Measurements from ENCODE around the gene HCN1. TPM values are rescaled to one million over a fixed set of nuclear protein-coding genes. Genes with fewer than 3 reads are reported as not detected.

The HCN1 gene
- total RNA-seq, 6 donors from 2014 or later = 0.06 to 0.07 TPM; not detected in 4

DNA sequence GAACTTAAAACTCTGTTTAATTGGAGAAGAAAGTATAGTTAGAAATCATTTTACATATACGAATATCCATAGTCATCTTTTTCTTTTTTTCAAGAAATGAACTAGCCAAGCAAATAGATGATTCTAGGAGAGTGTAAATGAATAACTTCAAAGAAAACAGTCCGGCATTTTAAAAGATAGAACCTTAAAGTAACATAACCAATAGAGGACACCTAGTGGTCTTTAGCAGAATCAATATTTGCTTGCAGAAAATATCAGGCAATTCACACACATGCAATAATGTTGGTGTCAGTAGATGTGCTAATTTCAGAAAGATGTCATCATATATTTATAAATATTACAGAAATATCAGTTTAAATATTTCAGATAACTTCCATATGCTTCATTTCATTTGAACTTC lies 57.1 kb downstream of the HCN1 start:
- Histone ChIP-seq H3K27ac (no peak overlapping the region), H3K36me3 (no peaks in the 10 kb centered on the region), H3K9me3 (no peaks in the 10 kb centered on the region), H3K4me3 (no peak overlapping the region), H3K4me1 (no peaks in the 10 kb centered on the region), H3K27me3 (no peaks in the 10 kb centered on the region)
- DNase-seq (no peak), ATAC-seq (ENCODE audit: low FRiP score in 2 of 2) (no peak)
- 45 to 53% methylated on average over 2 of the region's 2 CpGs for WGBS, 2 donors
- TF ChIP-seq POLR2AphosphoS5 (IDR thresholded peaks at IDR 0.05) (no peak), EP300 (IDR thresholded peaks at IDR 0.05) (no peak), POLR2A (IDR thresholded peaks at IDR 0.05) (no peak)
- TF ChIP-seq, protein P1, sequence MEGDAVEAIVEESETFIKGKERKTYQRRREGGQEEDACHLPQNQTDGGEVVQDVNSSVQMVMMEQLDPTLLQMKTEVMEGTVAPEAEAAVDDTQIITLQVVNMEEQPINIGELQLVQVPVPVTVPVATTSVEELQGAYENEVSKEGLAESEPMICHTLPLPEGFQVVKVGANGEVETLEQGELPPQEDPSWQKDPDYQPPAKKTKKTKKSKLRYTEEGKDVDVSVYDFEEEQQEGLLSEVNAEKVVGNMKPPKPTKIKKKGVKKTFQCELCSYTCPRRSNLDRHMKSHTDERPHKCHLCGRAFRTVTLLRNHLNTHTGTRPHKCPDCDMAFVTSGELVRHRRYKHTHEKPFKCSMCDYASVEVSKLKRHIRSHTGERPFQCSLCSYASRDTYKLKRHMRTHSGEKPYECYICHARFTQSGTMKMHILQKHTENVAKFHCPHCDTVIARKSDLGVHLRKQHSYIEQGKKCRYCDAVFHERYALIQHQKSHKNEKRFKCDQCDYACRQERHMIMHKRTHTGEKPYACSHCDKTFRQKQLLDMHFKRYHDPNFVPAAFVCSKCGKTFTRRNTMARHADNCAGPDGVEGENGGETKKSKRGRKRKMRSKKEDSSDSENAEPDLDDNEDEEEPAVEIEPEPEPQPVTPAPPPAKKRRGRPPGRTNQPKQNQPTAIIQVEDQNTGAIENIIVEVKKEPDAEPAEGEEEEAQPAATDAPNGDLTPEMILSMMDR (IDR thresholded peaks at IDR 0.05) = no peak

DNA sequence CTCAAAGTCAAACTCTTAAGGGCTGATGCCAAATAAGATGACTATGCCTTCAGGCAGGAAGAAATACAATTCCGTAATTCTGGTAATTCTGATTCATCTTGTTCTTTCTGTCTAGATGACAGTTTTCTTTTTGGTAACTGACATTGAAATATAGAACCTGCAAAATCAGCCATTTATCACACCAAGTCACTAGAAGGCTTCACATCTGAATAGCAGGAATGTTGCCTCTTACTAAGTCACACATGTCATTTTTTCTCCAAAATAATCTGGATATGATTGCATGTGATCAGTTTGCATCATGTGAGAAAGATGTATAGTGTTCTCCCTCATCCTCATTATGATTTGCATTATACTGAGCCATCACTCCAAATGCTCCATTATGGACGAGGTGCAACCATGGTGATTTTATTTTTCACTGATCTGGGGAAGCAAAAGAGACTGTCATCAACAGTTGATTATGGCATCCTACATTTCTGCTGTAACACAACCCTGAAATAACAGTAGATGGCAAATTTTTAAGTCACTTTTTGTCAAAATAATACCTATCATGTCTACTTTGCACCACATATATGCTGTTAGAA lies 69.0 kb downstream of the HCN1 start:
- Histone ChIP-seq H3K27me3 (no peaks in the 10 kb centered on the region), H3K27ac (no peak overlapping the region), H3K9me3 (peaks cover 0 to 4% (median 0%) of the 10 kb centered on the region in 4 donors), H3K4me3 (no peak overlapping the region), H3K36me3 (no peaks in the 10 kb centered on the region), H3K4me1 (no peaks in the 10 kb centered on the region)
- TF ChIP-seq EP300 (IDR thresholded peaks at IDR 0.05) (no peak), POLR2A (IDR thresholded peaks at IDR 0.05) (no peak), POLR2AphosphoS5 (IDR thresholded peaks at IDR 0.05) (no peak)
- TF ChIP-seq, protein P1 (IDR thresholded peaks at IDR 0.05) = no peak
- 62 to 64% methylated on average over 2 of the region's 2 CpGs for WGBS, 2 donors
- ATAC-seq (ENCODE audit: low FRiP score in 2 of 2) = no peak
- no peak for DNase-seq

DNA sequence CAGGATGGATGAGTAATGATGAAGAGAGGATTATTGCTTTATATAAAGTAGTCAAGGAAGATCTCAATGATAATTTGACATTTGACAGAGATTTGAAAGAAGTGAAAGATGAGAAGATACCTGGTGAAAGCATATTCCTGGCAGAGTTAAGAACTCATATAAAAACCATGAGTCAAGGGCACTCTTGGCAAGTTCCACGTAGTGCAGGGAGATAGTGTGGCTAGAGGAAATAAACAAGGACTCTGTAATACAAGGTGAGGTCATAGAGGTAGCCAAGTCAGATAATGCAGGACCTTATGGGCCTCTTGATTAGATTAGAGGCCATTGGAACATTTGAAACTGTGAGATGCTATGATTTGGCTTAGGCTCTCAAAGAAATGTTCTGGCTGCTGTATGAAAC lies 72.3 kb downstream of the HCN1 start:
- no peaks in the 10 kb centered on the region for H3K36me3 ChIP-seq
- H3K27ac ChIP-seq = no peak overlapping the region
- no peak for DNase-seq
- 21 to 23% methylated on average over 1 of the region's 1 CpG for WGBS, 2 donors
- peaks cover 0 to 4% (median 0%) of the 10 kb centered on the region in 4 donors for H3K9me3 ChIP-seq
- no peak for ATAC-seq (ENCODE audit: low FRiP score in 2 of 2)
- H3K4me3 ChIP-seq = no peak overlapping the region
- TF ChIP-seq, protein P1 (IDR thresholded peaks at IDR 0.05) = no peak
- TF ChIP-seq EP300 (IDR thresholded peaks at IDR 0.05) (no peak), POLR2A (IDR thresholded peaks at IDR 0.05) (no peak), POLR2AphosphoS5 (IDR thresholded peaks at IDR 0.05) (no peak)
- no peaks in the 10 kb centered on the region for H3K4me1 ChIP-seq
- no peaks in the 10 kb centered on the region for H3K27me3 ChIP-seq

DNA sequence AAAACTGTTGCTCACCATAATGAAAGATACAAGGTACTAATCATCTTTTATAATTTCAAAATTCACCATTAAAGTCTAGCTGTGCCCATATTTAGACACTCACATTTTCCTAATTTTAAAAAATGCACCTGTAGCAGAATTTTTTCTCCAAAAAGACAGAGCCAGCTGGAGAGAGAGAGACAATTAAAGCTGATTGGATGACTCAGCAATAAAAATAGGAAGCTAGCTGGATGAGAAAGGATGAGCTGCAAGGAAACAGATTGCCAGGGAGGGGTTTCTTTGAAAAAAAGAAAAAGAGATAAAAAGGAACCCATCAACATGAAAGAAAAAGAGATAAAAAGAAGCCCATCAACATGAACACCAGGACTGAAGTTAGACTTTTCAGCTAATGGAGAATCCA lies 73.8 kb downstream of the HCN1 start:
- no peak for ATAC-seq (ENCODE audit: low FRiP score in 2 of 2)
- no peak overlapping the region for H3K27ac ChIP-seq
- DNase-seq = no peak
- peaks cover 0 to 4% (median 0%) of the 10 kb centered on the region in 4 donors for H3K9me3 ChIP-seq
- H3K27me3 ChIP-seq = no peaks in the 10 kb centered on the region
- no peak overlapping the region for H3K4me3 ChIP-seq
- no peaks in the 10 kb centered on the region for H3K36me3 ChIP-seq
- no peak for TF ChIP-seq POLR2AphosphoS5 (IDR thresholded peaks at IDR 0.05)
- TF ChIP-seq, protein P1 (IDR thresholded peaks at IDR 0.05) = no peak
- TF ChIP-seq POLR2A (IDR thresholded peaks at IDR 0.05) = no peak
- TF ChIP-seq EP300 (IDR thresholded peaks at IDR 0.05) = no peak
- no peaks in the 10 kb centered on the region for H3K4me1 ChIP-seq

DNA sequence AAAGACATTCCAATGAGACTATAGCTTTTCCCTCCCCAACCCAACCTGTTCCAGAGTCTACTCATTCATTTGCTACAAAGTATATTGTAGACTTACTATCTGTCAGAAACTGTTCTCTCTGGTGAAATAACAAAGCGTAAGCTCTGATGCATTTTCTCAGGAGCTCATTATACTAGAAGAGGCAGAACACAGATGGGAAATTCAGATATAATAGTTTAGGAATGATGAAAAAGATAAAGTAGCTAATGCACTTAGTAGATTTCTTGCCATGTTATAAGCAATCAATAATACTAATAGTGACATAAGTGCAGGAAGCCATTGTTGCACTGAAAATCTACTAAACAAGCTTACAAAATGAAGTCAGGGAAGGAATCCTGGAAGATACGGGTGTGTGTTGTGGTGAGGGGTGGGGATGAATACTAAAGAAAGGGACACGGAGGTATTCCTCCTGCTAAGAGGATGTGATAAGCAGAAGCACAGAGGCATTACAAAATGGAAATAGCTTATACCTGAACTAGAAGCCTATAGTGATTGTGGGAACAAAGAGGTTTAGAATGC lies 78.2 kb downstream of the HCN1 start:
- no peaks in the 10 kb centered on the region for H3K4me1 ChIP-seq
- 70% methylated on average over 3 of the region's 3 CpGs for WGBS, 2 donors
- no peaks in the 10 kb centered on the region for H3K9me3 ChIP-seq
- no peak overlapping the region for H3K27ac ChIP-seq
- TF ChIP-seq EP300 (IDR thresholded peaks at IDR 0.05) = no peak
- TF ChIP-seq POLR2AphosphoS5 (IDR thresholded peaks at IDR 0.05) = no peak
- TF ChIP-seq, protein P1 (IDR thresholded peaks at IDR 0.05) = no peak
- TF ChIP-seq POLR2A (IDR thresholded peaks at IDR 0.05) = no peak
- no peaks in the 10 kb centered on the region for H3K27me3 ChIP-seq
- ATAC-seq (ENCODE audit: low FRiP score in 2 of 2) = no peak
- no peak overlapping the region for H3K4me3 ChIP-seq
- DNase-seq = no peak
- no peaks in the 10 kb centered on the region for H3K36me3 ChIP-seq
